NCI-H345 treated with DMSO at 0.1 percent for 48 hours (cell line): Measurements from ENCODE around the gene PCK1.

Experiments used
- DNase-seq: peaks from one replicate; lab custom pipeline; 2025; ENCODE audit not compliant: unreplicated experiment; lab: John Stamatoyannopoulos, UW

Gene PCK1

GRCh38 chr20:57536120-57536708 is 24.7 kb upstream of the PCK1 start:
- no peak for DNase-seq

- no peak for DNase-seq
Measured at GRCh38 chr20:57536771-57537724, 23.9 kb upstream of the PCK1 start.

- DNase-seq: no peak
Measured at GRCh38 chr20:57537822-57538221, 23.1 kb upstream of the PCK1 start.

- no peak for DNase-seq
Measured at GRCh38 chr20:57539889-57540288, 21.0 kb upstream of the PCK1 start.

- no peak for DNase-seq
Measured at GRCh38 chr20:57540890-57541580, 19.9 kb upstream of the PCK1 start.

- no peak for DNase-seq
Measured at GRCh38 chr20:57543754-57544153, 17.2 kb upstream of the PCK1 start.

- DNase-seq: no peak
Measured at GRCh38 chr20:57544838-57545564, 15.9 kb upstream of the PCK1 start.

- DNase-seq: no peak
Measured at GRCh38 chr20:57545927-57546662, 14.8 kb upstream of the PCK1 start.

GRCh38 chr20:57546956-57547649 is 13.8 kb upstream of the PCK1 start:
- DNase-seq: no peak

GRCh38 chr20:57548177-57549058 is 12.5 kb upstream of the PCK1 start:
- no peak for DNase-seq

- DNase-seq: no peak
Measured at GRCh38 chr20:57552471-57552870, 8.4 kb upstream of the PCK1 start.

GRCh38 chr20:57553376-57554018 is 7.4 kb upstream of the PCK1 start:
- no peak for DNase-seq

- no peak for DNase-seq
Measured at GRCh38 chr20:57555457-57556184, 5.3 kb upstream of the PCK1 start.

- no peak for DNase-seq
Measured at GRCh38 chr20:57556980-57557274, 4.0 kb upstream of the PCK1 start.

GRCh38 chr20:57557926-57558613 is 2.8 kb upstream of the PCK1 start:
- no peak for DNase-seq

GRCh38 chr20:57558614-57559288 is 2.2 kb upstream of the PCK1 start:
- no peak for DNase-seq

GRCh38 chr20:57559289-57559634 is 1.6 kb upstream of the PCK1 start:
- DNase-seq: no peak
